HEK293T (cell line): ENCODE measurements around the gene TRIM21.

ENCODE experiments used
- BHLHE40 ChIP-seq: fragments of 450-650 bp; IDR thresholded peaks from 2 replicates; pipeline ENCODE4 v1.6.1; 2016; ENCODE audit warnings: mild to moderate bottlenecking, moderate library complexity, borderline replicate concordance
- ELF4 ChIP-seq: fragments of 450-650 bp; IDR thresholded peaks from 2 replicates; pipeline ENCODE4 v1.6.1; 2017; ENCODE audit warnings: antibody characterized with exemption
- FOXK2 ChIP-seq: fragments of 450-650 bp; IDR thresholded peaks from 2 replicates; pipeline ENCODE4 v1.6.1; 2016; ENCODE audit warnings: mild to moderate bottlenecking
- PKNOX1 ChIP-seq: fragments of 450-650 bp; IDR thresholded peaks from 2 replicates; pipeline ENCODE4 v1.6.1; 2016
- SP1 ChIP-seq: fragments of 450-650 bp; IDR thresholded peaks from 2 replicates; pipeline ENCODE4 v1.6.1; 2017
- SUZ12 ChIP-seq: fragments of 450-650 bp; IDR thresholded peaks from 2 replicates; pipeline ENCODE4 v1.6.1; 2016; ENCODE audit warnings: mild to moderate bottlenecking
- ZNF384 ChIP-seq: fragments of 450-650 bp; IDR thresholded peaks from 2 replicates; pipeline ENCODE4 v1.6.1; 2016

GRCh38 chr11:4416306-4416705 lies 22.8 kb upstream of the TRIM21 start:
- TF ChIP-seq ELF4 (no peak), ZNF384 (no peak), SP1 (no peak), SUZ12 (no peak), PKNOX1 (no peak), BHLHE40 (no peak), FOXK2 (no peak)
